ENCODE results near the gene BMP2.

The BMP2 gene

DNA sequence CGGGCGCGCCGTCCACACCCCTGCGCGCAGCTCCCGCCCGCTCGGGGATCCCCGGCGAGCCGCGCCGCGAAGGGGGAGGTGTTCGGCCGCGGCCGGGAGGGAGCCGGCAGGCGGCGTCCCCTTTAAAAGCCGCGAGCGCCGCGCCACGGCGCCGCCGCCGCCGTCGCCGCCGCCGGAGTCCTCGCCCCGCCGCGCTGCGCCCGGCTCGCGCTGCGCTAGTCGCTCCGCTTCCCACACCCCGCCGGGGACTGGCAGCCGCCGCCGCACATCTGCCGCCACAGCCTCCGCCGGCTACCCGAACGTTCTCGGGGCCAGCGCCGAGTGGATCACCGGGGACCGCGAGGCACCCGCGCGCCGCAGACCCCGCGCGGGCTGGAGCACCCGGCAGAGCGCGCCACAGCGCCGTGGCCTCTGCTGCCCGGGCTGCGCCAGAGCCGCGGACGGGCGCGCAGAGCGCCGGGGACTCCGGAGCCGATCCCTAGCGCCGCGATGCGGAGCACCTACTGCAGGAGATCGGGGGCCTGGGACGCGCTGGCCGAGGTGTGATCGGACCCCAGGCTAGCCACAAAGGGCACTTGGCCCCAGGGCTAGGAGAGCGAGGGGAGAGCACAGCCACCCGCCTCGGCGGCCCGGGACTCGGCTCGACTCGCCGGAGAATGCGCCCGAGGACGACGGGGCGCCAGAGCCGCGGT is at the start of gene BMP2:
TSS of gene BMP2 (plus strand) at position 151 of the 692 bp plus-strand sequence. CDS start 2,441 bp downstream, outside the sequence.
- peak; percentile 49 for DNase-seq (ENCODE audit: low spot score)

DNA sequence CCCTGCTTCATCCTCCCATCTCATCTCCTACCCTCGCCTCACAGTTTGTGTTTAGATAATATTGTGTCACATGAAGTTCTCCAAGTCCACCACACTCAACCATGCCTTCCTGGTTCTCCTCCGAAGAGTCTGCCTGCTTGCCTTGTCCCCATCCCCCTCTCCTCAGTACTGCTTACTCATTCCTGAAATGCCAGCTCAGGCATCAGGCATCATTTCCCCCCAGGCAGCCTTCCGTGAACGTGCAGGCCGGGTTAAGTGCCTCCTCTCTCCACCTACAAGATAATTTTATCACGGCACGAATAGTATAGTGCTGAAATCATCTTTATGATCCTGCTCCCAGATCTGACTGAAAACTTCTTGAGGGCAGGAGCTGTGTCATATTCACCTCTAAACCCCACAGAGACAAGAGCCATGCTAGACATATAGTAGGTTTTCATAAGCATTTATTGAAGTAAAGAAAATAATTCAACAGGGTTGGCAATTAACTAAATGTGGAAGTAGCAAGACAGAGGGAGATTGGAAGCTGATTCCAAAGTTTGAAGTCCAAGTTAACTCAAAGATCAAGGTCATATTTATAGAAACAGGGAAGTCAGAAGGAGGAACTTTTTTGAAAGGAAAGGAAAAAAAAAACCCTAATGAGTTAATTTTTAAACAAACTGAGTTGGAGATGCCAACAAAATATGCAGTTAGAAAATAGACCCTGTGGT is 48.7 kb upstream of the BMP2 start:
- no peak for DNase-seq (ENCODE audit: low spot score)

DNA sequence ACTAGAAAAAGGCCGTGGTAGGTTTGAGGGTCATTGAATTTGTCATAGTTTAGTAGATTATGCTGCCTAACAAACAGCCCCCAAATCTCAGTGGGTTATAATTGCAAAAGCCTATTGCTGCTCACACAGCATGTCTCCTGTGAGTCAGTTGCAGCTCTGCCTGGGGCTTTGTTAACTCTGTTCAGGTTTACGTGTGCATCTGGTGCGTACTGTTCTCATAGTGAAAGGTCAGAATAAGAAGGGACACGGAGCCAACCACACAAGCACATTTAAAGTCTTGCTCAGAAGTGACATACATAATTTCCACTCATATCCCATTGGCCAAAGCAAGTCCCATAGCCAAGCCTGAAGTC is 48.1 kb upstream of the BMP2 start:
- DNase-seq (ENCODE audit: low spot score), result no peak

DNA sequence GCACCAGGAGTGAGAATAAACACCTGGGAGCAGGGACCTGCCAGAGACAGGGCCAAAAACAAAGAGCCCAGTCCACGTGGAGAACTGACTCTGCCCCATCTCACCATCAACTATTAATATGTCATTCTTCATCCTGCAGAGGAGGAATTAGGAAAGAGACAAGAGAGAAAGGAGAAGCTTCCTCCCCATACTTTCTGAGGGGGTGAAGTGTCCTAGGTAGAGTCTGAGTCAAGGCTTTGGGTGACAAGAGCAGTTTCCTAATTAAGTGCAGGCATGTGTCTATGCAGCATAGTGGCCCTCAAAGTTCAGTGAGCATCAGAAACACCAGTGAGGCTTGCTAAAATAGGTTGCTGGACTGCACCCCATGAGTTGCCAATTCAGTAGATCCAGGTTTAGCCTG is 40.7 kb upstream of the BMP2 start:
- DNase-seq (ENCODE audit: low spot score), result no peak

DNA sequence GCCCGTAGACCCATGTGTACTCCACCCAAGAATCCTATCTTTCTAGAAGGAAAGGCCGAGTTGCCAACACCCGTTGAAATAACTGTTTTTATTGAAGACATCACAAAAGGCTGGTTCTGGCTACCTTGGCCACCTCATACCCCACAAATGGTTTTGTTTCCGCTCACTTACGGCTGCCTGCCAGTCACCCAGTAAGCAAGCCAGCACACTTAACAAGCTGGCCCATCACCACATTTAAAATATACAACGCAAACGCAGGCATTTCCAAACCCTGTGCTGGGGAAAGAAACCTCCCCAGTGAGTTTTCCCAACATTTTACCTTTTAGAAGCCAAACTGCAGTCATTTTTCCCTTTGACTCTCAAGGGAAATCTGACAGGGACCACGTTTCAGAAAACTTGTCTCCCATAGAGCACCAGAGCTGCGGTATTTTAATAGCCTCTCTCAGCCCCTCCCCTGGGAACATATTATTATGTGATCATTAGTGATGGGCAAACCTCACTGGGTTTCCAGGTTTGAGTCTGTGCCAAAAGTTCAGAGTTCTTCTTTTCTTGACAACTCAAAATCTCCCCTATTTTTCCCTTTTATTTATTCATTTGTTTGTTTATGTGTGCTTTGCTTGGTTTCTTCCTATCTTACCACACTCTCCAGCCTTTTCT is 36.7 kb upstream of the BMP2 start:
- no peak for DNase-seq (ENCODE audit: low spot score)

DNA sequence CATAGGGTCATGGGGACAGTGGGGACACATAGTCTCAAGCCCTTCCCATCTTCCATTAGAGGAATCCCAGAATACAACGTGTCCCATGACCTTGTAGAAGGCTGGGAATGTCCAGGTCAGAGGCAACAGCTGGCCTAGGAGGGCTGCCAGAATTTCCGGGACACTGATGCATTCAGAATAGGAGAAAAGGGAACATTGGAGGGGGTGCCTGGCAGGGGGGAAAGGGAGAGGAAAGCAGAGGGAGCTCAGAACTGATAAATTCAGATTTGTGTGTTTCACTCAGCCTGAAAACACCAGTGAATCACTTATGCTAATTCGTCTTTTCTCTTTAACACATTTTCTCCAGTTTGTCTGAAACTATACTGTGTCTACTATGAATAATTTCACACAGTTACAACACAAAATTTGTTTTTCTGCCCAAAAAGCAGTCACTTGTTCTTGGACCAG is 35.5 kb upstream of the BMP2 start:
- no peak for DNase-seq (ENCODE audit: low spot score)

DNA sequence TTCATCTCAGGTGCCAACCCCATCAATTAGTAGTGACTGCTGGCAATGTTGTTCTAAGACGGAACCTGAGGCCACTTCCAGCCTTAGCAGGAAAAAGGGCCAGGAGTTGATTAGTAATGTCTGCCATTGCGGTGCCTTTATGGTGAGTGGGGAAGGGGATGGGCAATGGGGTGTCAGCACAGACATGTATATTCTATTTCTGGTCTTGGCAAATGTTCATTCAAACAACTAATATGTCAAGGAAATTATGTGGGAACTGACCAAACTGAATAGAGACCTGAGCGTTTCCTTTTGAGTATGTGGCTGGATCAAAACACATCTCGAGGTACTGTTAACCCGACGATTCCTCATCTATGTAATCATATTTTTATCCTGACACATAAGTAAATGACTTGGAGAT is 34.6 kb upstream of the BMP2 start:
- DNase-seq (ENCODE audit: low spot score), result no peak

DNA sequence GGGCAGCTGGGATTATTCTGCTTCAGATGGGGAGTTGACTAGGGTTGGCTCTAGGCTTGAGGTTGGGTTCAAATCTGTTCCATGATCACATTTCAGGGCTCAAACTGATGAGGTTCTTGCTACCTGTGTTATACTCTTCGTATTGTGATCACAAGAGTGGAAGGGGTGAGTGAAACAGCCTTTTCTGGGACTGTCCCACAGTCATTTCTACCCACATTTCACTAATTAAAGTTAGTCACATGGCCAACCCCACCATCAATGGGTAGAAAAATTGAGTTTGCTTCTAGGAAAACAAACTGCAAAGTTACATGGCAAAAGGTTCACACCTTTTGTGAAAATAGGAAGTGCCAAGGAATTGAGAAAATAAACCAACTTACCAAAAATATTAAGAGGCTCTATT is 33.5 kb upstream of the BMP2 start:
- DNase-seq (ENCODE audit: low spot score), result no peak

DNA sequence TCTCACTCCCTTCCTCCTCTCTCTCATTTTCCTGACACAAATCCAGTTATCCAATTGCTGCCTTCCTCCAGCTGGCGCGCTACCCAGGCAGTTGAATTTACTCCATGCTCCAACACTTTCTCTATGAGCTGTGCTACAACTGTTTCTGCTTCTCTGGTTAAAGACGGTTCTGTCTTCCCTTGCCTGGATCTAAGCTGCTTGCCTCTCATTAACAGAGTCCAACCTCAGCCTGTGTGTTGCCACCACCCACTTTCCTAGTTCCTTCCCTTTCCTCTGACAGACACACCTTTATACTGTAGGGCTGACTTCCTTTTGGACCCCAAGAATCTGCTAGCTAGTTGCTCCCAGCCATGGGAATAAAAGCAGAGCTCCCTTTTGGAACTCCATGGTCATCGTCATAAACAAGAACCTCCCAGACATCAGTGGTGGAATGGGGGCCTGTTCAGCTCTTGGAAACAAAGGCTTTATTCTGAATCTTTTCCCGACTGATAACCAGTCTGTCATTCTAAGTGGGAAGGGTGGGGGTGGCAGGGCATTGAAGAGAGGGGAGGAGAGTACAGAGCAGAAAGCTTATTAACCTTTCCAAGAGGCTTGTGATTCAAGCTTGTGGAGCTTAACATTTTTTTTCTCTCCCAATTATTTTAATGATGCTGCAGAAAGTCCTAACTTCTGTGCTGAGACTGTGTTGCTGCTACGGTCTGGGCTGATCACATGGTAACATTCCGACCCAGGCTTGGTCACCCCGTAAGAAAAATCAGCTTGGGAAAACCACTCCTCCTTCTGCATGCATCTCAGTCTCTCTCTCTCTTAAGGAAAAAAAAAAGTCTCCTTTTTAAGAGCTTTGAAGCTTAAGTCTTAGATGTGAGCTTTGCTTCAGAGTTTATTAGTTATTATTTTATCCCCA is 31.3 kb upstream of the BMP2 start:
- no peak for DNase-seq (ENCODE audit: low spot score)

DNA sequence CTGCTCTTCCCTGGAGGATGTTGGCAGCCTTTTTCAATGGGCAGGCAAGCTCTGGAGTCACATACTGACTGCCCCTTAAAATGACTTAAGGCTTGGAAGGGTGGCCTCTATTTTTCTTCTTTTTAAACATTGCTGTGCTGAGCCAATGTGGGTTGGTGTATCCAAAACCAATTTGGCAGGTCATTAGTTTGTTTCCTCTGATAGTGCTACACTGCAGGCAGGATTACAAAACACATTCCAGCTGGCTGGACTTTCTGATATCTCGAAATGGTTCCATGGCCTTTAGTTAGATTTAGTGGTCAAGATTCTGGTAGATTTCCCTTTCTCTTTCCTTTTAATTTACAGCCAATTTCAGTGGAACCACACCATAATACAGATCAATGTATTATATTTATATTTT is 28.1 kb upstream of the BMP2 start:
- no peak for DNase-seq (ENCODE audit: low spot score)

DNA sequence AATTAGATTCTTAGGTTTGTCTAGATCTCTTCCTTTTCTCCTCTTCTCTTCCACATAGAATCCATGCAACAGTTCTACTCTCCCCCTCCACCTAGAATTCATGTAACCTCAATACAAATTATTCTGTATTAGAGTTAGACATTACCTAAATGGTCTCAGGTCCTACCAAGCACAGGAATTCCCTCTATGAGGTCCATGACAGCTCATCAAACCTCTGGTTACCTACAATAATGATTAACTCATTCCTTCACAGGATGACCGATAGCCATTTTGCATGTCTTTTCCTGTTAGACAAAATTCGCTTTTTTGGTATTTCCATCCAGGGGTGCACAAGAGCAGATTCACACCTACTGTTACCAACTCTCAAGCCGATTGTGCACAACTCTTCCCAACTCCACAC is 27.4 kb upstream of the BMP2 start:
- no peak for DNase-seq (ENCODE audit: low spot score)

DNA sequence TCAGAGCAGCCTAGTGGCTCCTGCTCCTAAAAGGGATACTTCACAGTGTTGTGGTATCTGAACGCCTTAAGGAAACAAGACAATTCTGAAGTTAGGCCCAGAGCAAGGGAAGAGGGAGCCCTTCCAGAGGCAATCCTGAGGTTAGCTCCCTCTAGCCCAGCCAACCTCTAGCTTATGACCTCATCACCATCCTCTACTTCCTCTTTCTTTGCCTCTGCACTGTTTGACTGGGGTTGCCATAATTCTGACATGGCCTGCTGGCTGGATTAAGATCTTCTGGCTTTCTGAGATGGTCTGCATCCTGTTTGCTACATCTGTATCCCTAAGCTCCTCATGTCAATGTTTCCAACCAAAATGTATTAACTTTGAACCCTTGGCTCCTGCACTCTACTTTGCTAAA is 23.3 kb upstream of the BMP2 start:
- no peak for DNase-seq (ENCODE audit: low spot score)

DNA sequence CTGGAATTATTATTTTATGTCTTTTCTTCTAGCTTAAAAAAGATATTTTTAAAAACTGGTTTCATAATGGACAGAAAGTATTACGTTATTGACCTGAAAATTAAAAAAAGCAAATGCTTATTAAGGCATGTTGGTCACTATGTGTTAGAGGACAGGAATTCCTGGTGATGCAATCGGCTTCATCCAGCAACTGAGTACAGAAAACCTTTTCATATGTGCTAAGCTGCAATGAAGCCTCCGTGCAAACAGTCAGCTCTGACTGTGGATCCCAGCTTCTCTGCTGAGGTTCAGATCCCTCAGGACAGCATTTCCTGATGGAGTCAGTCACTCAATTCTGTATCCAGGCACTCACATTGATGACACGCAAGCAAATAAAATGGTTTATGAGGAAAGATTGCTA is 22.7 kb upstream of the BMP2 start:
- DNase-seq (ENCODE audit: low spot score), result no peak

DNA sequence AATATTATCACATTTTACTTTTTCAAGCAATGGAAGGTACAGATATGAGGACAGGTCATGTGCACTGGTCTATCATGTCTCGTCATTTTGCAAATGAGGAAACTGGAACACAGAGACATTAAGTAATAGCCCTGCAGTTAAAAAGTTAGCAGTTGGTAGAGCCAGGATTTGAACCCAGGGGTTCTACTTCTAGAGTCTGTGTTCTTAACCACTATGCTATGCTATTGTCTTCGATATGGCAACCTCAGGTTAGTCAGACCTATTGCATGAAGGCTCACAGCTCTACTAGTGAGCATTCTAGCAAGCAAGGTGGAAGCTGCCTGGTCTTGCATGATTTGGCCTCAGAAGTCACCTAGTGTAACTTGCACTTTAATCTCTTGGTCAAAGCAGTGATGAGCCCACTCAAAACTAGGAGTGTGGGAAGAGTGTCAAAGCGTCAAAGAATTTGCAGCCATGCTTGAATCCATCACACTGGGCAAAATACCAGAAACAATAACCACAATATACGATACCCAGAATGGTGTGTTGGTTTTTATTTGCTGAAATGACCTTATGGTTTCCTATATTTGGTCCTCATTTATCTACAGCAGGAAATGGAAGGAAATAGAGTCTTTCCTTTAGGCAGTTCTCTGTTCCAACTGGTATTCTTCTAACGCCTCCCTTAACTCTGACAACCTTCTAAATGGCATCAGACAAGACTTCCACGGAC is 20.4 kb upstream of the BMP2 start:
- no peak for DNase-seq (ENCODE audit: low spot score)

DNA sequence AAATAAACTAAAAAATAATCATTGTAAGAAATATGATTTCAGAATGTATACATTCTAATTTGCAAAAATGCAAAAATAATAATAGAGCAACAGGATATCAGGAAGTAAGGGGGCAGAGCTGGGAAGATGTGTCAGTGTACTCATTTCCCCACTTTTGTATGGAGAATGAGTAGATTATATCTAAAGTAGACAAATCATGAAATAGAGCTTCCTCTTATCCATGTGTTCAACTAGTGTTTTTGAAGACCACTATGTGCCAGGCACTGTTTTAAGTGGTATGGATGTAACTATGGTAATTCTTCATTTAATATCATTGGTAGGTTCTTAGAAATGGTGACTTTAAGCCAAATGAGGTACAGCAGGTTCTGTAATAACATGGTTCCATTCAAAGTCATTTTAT is 17.0 kb upstream of the BMP2 start:
- DNase-seq (ENCODE audit: low spot score), result no peak

DNA sequence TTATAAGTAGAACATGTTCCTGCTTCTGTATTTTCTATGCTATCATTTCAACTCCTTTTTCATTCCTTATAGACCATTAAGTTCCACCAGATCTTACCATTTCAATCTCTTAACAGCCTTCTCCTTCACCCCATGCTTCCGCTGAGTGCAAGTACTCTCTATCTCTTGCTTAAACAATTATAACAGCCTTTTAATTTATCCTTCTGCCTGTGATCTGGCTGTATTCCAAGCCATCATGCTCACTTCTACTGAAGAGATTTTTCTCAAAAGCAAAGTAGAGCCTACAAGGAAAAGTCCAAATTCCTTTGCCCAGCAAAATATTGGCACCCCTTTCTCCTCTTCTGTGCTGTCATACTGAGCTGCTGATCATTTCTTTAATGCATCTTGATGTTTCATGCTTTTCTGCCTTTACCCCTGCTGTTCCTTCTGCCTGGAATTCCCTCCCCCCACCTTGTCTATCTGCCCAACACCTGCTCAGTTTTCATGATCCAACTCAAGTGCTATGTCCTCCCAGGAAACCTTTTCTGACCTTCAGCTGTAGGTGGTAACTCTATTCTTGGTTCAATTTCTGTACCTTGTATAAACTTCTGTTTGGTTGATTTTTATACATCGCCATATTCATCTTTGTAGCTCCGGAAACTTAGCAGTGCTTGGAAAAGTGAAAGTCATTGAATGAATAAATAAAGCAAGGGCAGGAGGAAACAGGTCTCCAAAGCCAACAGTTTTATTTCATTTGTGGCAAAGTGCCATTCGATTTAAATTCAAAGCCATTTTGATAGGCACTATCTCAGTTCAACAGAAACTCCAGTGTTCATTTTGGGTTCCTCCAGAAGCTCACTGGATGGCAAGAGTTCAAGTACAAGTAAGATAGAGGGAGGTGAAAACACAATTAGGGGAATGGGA is 10.5 kb upstream of the BMP2 start:
- no peak for DNase-seq (ENCODE audit: low spot score)

DNA sequence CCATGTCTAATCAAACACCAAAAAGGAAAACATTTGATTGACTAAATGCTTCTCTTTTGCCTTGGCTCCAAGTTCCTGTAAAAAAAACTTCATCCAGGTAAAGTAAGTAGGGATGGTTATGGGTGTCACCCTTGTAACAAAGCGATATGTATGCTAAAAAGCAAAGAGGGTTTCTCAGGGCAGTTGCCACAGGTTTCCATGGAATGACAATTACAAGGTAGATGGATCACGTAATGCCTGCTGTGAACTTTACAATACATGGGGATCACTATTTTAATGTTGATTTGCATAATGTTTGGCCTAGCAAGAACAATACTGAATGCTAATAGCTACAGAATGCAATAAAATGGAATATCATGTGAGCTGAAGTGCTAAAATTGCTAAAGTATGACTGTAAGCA is 2.9 kb upstream of the BMP2 start:
- DNase-seq (ENCODE audit: low spot score), result no peak

DNA sequence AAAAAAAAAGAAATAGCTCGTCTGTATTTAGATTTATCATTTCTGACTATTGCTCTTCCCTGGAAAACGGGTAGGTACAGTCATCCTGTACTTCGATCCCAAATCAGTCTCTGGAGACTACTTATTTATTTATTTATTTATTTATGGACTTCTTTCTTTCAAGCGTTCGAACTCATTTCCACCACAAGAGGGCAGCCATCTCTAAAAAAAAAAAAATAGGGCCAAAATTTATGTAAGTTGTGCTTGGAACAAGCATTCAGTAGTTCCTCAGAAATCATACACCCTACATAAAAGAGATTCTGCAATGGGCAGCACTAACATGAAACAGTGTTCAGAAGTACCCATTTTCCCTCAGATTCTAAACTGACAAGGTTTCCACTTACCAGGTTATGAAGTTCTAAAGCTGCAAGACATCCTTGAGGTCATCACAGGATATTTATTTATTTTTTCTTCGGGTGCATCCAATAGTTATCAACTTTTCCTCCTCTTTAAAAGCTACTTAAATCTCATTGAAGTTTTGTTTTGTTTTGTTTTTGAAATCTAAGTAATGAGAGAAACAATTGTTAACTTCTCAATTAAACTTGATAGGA is 1.9 kb upstream of the BMP2 start:
- peak; percentile 27 for DNase-seq (ENCODE audit: low spot score)

DNA sequence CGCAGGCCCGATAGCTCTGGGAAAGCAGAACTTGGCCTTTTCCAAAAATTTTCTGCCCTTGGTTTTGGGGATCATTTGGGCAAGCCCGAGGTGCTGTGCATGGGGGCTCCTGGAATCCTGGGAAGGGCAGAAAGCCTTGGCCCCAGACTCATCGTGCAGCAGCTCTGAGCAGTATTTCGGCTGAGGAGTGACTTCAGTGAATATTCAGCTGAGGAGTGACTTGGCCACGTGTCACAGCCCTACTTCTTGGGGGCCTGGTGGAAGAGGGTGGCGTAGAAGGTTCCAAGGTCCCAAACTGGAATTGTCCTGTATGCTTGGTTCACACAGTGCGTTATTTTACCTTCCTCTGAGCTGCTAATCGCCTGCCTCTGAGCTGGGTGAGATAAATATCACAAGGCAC is 1.1 kb upstream of the BMP2 start:
- no peak for DNase-seq (ENCODE audit: low spot score)

DNA sequence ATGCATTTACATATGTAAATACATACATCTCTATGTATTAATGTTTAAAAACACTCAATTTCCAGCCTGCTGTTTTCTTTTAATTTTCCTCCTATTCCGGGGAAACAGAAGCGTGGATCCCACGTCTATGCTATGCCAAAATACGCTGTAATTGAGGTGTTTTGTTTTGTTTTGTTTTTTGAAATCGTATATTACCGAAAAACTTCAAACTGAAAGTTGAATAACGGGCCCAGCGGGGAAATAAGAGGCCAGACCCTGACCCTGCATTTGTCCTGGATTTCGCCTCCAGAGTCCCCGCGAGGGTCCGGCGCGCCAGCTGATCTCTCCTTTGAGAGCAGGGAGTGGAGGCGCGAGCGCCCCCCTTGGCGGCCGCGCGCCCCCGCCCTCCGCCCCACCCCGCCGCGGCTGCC is 355 bp upstream of the BMP2 start:
- DNase-seq (ENCODE audit: low spot score), result no peak
